Measurements from ENCODE around the gene TNFAIP2.

GRCh38 chr14:103135333-103136260 lies 12.3 kb downstream of the TNFAIP2 start:
- TF ChIP-seq CTCF (IDR thresholded peaks at IDR 0.05): no peak
- no peak for TF ChIP-seq EP300 (IDR thresholded peaks at IDR 0.05)
- TF ChIP-seq POLR2A (IDR thresholded peaks at IDR 0.05): no peak

All from ovary (tissue), 3 donors.